Naive thymus-derived CD8-positive, alpha-beta T cell (primary cell): ENCODE measurements around the gene TSNAX. TPM values are rescaled to one million over a fixed set of nuclear protein-coding genes. Genes with fewer than 3 reads are reported as not detected.

ENCODE experiments used
- ATAC-seq, 2 donors: fragments of 150-1000 bp; cut with Tn5 transposase in 1 of 2; sonication (Bioruptor Pico), chemical (Tn5 transposase) in 1 of 2; 1 replicate in 1 of 2; 2 replicates in 1 of 2; pipeline ENCODE4 v1.10.0; 2021; ENCODE audit warnings: mild to moderate bottlenecking in 2 of 2, moderate library complexity in 2 of 2
- POLR2A ChIA-PET: fragments of 350-600 bp; sonication (Branson Sonifier 250); formaldehyde crosslinking; loops from one replicate; lab custom pipeline; 2021; ENCODE audit warnings: antibody characterized with exemption; lab: Charles Lee
- DNase-seq, 10 donors: peaks; one replicate each; pipeline versions ENCODE4 v3.0.0 to v3.0.0-alpha.2; 2020 to 2022
- H3K27ac Mint-ChIP-seq, 10 donors: one replicate each; pipeline ENCODE4 v1.8.0; 2020 to 2022; ENCODE audit warnings: mild to moderate bottlenecking in 10 of 10, mixed read lengths in 10 of 10, moderate library complexity in 4 of 10, inconsistent platforms in 1 of 10
- H3K27me3 Mint-ChIP-seq, 5 donors: one replicate each; pipeline ENCODE4 v1.8.0; 2021 to 2022; ENCODE audit warnings: mixed read lengths in 5 of 5
- H3K36me3 Mint-ChIP-seq, 3 donors: one replicate each; pipeline ENCODE4 v1.8.0; 2020 to 2022; ENCODE audit warnings: mixed read lengths in 3 of 3, mild to moderate bottlenecking in 2 of 3, inconsistent platforms in 1 of 3
- H3K4me1 Mint-ChIP-seq, 4 donors: one replicate each; pipeline ENCODE4 v1.8.0; 2021 to 2022; ENCODE audit warnings: mixed read lengths in 4 of 4
- H3K4me3 Mint-ChIP-seq, 10 donors: one replicate each; pipeline ENCODE4 v1.8.0; 2020 to 2022; ENCODE audit warnings: mild to moderate bottlenecking in 10 of 10, mixed read lengths in 10 of 10, moderate library complexity in 6 of 10, inconsistent platforms in 1 of 10
- H3K9me3 Mint-ChIP-seq, 9 donors: one replicate each; pipeline ENCODE4 v1.8.0; 2020 to 2022; ENCODE audit warnings: mixed read lengths in 9 of 9, mild to moderate bottlenecking in 3 of 9, inconsistent platforms in 1 of 9, moderate library complexity in 1 of 9
- polyA plus RNA-seq, 3 donors: library from polyadenylated mRNA; unstranded; fragments of 300-500 nt; fragmentation: Illumina TruSeq; gene quantifications; one replicate each; pipeline ENCODE4 v1.2.3, GENCODE V29; 2021
- total RNA-seq, 8 experiments: library from RNA in 2 of 8; stranded (reverse) in 2 of 8; gene quantifications; one replicate each; pipeline ENCODE4 v1.2.3 and lab custom pipeline; 2021 to 2026

The TSNAX gene
- total and polyA plus RNA-seq, 5 experiments from 2014 or later = 54.0 to 99.7 (median 80.9) TPM

- H3K27me3 Mint-ChIP-seq = peaks cover 0 to 5% (median 0%) of the 10 kb centered on the region in 5 donors
- no peak overlapping the region for H3K4me3 Mint-ChIP-seq
- ATAC-seq (no peak), DNase-seq (no peak)
- no peak overlapping the region for H3K27ac Mint-ChIP-seq
- H3K9me3 Mint-ChIP-seq = no peaks in the 10 kb centered on the region
- H3K36me3 Mint-ChIP-seq = no peaks in the 10 kb centered on the region
- POLR2A ChIA-PET = no interaction called here
- peaks cover 4 to 10% (median 8%) of the 10 kb centered on the region in 4 donors for H3K4me1 Mint-ChIP-seq
Observed at GRCh38 chr1:231522931-231523642, 5.4 kb upstream of the TSNAX start.

GRCh38 chr1:231523816-231524215 lies 4.7 kb upstream of the TSNAX start:
- DNase-seq (no peak), ATAC-seq (no peak)
- Mint-ChIP-seq H3K27ac (no peak overlapping the region), H3K4me1 (peaks cover 6 to 16% (median 13%) of the 10 kb centered on the region in 4 donors), H3K27me3 (no peaks in the 10 kb centered on the region), H3K9me3 (no peaks in the 10 kb centered on the region), H3K36me3 (no peaks in the 10 kb centered on the region), H3K4me3 (no peak overlapping the region)
- POLR2A ChIA-PET = interaction anchor here (0.7 kb wide), 1 partner anchor 66 kb away, joined by 4 read pairs; no protein-coding TSS in a partner anchor

GRCh38 chr1:231526536-231526935 lies 1.9 kb upstream of the TSNAX start:
- no peak for ATAC-seq
- POLR2A ChIA-PET = interaction anchor here (0.7 to 4.6 kb wide), 2 partner anchors 105 to 148 kb away, joined by 3 to 37 read pairs; partner anchors contain the start of gene EGLN1
- peaks cover 0 to 16% (median 4%) of the 10 kb centered on the region in 3 donors for H3K36me3 Mint-ChIP-seq
- H3K27ac Mint-ChIP-seq = peak overlapping the region in 3 of 10 donors; percentile 26 to 97 (median 75)
- no peak for DNase-seq
- H3K4me1 Mint-ChIP-seq = peaks cover 18 to 39% (median 33%) of the 10 kb centered on the region in 4 donors
- peak overlapping the region in 2 of 10 donors; percentile 22 to 34 for H3K4me3 Mint-ChIP-seq
- H3K27me3 Mint-ChIP-seq = no peaks in the 10 kb centered on the region
- peaks cover 0 to 3% (median 0%) of the 10 kb centered on the region in 9 donors for H3K9me3 Mint-ChIP-seq

DNA sequence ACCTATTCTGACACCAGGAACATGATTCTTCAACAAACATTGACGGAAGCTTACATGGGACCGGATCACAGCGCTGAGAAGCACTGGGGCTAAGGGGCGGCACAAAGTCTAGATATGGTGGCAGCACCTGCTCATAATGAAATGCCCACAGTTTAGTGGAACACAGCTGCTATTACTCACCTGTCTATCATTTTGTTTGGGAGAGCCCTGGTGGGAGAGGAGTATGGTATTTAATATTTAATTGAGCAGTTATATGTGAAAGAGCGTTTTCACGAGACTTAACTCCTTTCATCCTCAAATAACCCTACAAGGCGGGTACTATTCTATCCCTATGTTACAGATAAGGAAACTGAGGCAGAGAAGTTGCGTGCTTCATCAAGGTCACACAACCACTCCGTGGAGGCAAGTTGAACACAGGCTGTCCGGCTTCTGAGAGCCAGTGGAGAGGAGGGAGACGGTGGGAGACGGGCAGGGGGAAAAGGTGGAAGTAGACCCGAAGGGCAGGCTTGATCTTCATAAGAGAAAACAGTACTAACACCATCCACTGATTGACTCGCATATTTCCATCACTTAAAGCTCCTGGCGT lies 790 bp upstream of the TSNAX start:
- POLR2A ChIA-PET = interaction anchor here (0.8 to 4.6 kb wide), 4 partner anchors 84 to 189 kb away, joined by 3 to 37 read pairs (median 6); partner anchors contain the start of genes EGLN1, EXOC8 and SPRTN
- ATAC-seq (peak; percentile 7 to 25), DNase-seq (no peak)
- peaks cover 0 to 3% (median 0%) of the 10 kb centered on the region in 9 donors for H3K9me3 Mint-ChIP-seq
- H3K4me3 Mint-ChIP-seq = peak overlapping the region; percentile 94 to 99 (median 98)
- no peaks in the 10 kb centered on the region for H3K27me3 Mint-ChIP-seq
- H3K27ac Mint-ChIP-seq = peak overlapping the region; percentile 97 to 100 (median 100)
- peaks cover 19 to 49% (median 39%) of the 10 kb centered on the region in 4 donors for H3K4me1 Mint-ChIP-seq
- H3K36me3 Mint-ChIP-seq = peaks cover 0 to 24% (median 5%) of the 10 kb centered on the region in 3 donors

DNA sequence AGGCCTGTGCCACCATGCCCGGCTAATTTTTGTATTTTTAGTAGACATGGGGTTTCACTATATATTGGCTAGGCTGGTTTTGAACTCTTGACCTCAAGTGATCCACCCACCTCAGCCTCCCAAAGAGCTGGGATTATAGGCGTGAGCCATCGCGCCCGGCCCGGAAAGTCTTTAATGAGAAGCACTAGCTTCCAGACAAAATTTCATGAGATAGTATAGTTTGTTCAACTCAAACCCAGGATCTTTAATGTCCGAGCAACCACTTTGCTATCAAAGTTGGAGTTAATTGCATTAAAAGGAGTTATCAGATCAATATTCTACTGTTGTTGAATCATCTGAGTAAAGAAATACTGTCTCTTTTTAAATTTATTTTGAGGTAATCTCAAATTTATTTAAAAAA lies 4.8 kb downstream of the TSNAX start:
- POLR2A ChIA-PET = no interaction called here
- H3K4me3 Mint-ChIP-seq = peak overlapping the region in 4 of 10 donors; percentile 18 to 56 (median 32)
- peaks cover 0 to 3% (median 0%) of the 10 kb centered on the region in 9 donors for H3K9me3 Mint-ChIP-seq
- DNase-seq (no peak), ATAC-seq (no peak)
- H3K27me3 Mint-ChIP-seq = no peaks in the 10 kb centered on the region
- peaks cover 20 to 74% (median 54%) of the 10 kb centered on the region in 4 donors for H3K4me1 Mint-ChIP-seq
- peaks cover under 1 to 72% (median 23%) of the 10 kb centered on the region in 3 donors for H3K36me3 Mint-ChIP-seq
- H3K27ac Mint-ChIP-seq = no peak overlapping the region

DNA sequence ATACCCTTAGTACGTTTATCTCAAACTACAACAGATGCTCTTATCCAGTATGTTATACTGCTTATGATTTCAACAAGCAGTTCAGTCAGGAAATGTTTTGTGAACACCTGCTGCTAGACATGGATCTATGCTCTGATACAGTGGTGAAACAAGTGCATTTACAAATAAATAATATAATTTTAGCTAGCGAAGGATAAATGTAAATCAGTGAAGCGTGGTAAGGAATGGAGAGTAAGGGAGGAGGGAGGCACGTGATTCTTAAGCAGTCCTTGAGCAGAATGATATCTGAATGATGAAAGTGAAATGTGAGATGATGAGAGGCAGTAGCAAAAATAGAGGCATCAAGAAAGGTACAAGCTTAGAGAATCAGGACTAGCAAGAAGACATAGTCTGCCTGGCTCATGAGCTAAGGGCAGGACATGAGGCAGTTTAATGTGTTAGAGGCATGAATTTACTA lies 6.3 kb downstream of the TSNAX start:
- POLR2A ChIA-PET = no interaction called here
- H3K36me3 Mint-ChIP-seq = peaks cover 4 to 81% (median 31%) of the 10 kb centered on the region in 3 donors
- no peak overlapping the region for H3K27ac Mint-ChIP-seq
- H3K4me1 Mint-ChIP-seq = peaks cover 14 to 62% (median 46%) of the 10 kb centered on the region in 4 donors
- peak overlapping the region in 1 of 10 donors; percentile 1 for H3K4me3 Mint-ChIP-seq
- H3K9me3 Mint-ChIP-seq = peaks cover 0 to 3% (median 0%) of the 10 kb centered on the region in 9 donors
- no peak for DNase-seq
- no peaks in the 10 kb centered on the region for H3K27me3 Mint-ChIP-seq
- ATAC-seq = no peak

GRCh38 chr1:231536099-231536498 lies 7.6 kb downstream of the TSNAX start:
- Mint-ChIP-seq H3K27ac (no peak overlapping the region), H3K9me3 (peaks cover 0 to 7% (median 0%) of the 10 kb centered on the region in 9 donors), H3K4me3 (no peak overlapping the region), H3K27me3 (no peaks in the 10 kb centered on the region), H3K4me1 (peaks cover 11 to 57% (median 42%) of the 10 kb centered on the region in 4 donors), H3K36me3 (peaks cover 10 to 82% (median 41%) of the 10 kb centered on the region in 3 donors)
- DNase-seq (no peak), ATAC-seq (no peak)
- POLR2A ChIA-PET = no interaction called here

- POLR2A ChIA-PET = no interaction called here
- Mint-ChIP-seq H3K36me3 (peaks cover 12 to 90% (median 39%) of the 10 kb centered on the region in 3 donors), H3K27ac (no peak overlapping the region)
Observed at GRCh38 chr1:231540847-231541246, 12.4 kb downstream of the TSNAX start.

GRCh38 chr1:231541842-231542241 lies 13.4 kb downstream of the TSNAX start:
- Mint-ChIP-seq H3K27ac (peak overlapping the region in 1 of 10 donors; percentile 19), H3K36me3 (peaks cover 12 to 90% (median 37%) of the 10 kb centered on the region in 3 donors), H3K9me3 (peaks cover 0 to 10% (median 0%) of the 10 kb centered on the region in 9 donors), H3K27me3 (no peaks in the 10 kb centered on the region), H3K4me3 (no peak overlapping the region), H3K4me1 (peaks cover 18 to 49% (median 25%) of the 10 kb centered on the region in 4 donors)
- no peak for ATAC-seq
- POLR2A ChIA-PET = no interaction called here
- DNase-seq = no peak

More at GRCh38 chr1:231540847-231541246, 12.4 kb downstream of the TSNAX start:
- peaks cover 16 to 43% (median 27%) of the 10 kb centered on the region in 4 donors for H3K4me1 Mint-ChIP-seq
- peak overlapping the region in 2 of 10 donors; percentile 7 to 60 for H3K4me3 Mint-ChIP-seq
- H3K9me3 Mint-ChIP-seq = peaks cover 0 to 10% (median 0%) of the 10 kb centered on the region in 9 donors
- no peak for DNase-seq
- no peak for ATAC-seq
- no peaks in the 10 kb centered on the region for H3K27me3 Mint-ChIP-seq

GRCh38 chr1:231544943-231545592 lies 16.6 kb downstream of the TSNAX start:
- Mint-ChIP-seq H3K27me3 (no peaks in the 10 kb centered on the region), H3K4me1 (peaks cover 24 to 55% (median 29%) of the 10 kb centered on the region in 4 donors), H3K27ac (peak overlapping the region in 1 of 10 donors; percentile 74), H3K4me3 (no peak overlapping the region), H3K9me3 (peaks cover 0 to 10% (median 0%) of the 10 kb centered on the region in 9 donors), H3K36me3 (peaks cover 8 to 86% (median 19%) of the 10 kb centered on the region in 3 donors)
- DNase-seq (no peak), ATAC-seq (no peak)
- POLR2A ChIA-PET = no interaction called here

DNA sequence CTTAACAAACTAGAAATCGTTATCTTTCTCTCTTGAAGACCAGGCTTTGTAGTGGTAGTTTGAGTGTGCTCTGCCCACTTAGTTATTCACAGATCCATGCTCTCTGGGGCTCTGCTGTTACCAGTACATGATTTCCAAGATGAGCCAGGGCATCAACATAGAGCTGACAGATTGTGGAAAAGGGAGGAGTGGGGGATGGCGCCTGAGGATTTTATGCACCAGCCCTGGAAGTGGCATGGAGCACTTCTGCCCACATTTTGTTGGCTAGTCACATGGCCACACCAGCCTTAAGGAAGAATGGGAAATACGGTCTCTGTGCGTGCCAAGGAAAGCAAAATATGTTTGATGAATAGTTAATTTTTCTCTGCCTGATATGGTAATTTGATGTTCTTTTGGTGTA lies 18.2 kb downstream of the TSNAX start:
- peaks cover 0 to 77% (median 8%) of the 10 kb centered on the region in 3 donors for H3K36me3 Mint-ChIP-seq
- ATAC-seq (no peak), DNase-seq (no peak)
- H3K4me3 Mint-ChIP-seq = no peak overlapping the region
- peaks cover 13 to 52% (median 28%) of the 10 kb centered on the region in 4 donors for H3K4me1 Mint-ChIP-seq
- POLR2A ChIA-PET = interaction anchor here (0.5 to 0.6 kb wide), 2 partner anchors 205 to 209 kb away, joined by 3 read pairs; no protein-coding TSS in a partner anchor
- no peaks in the 10 kb centered on the region for H3K27me3 Mint-ChIP-seq
- H3K9me3 Mint-ChIP-seq = no peaks in the 10 kb centered on the region
- H3K27ac Mint-ChIP-seq = peak overlapping the region in 1 of 10 donors; percentile 37
